IMR-90 (cell line): ENCODE data around the gene CKAP5. TPM values are rescaled to one million over a fixed set of nuclear protein-coding genes. Genes with fewer than 3 reads are reported as not detected.

Experiments used
- ATAC-seq: fragments of 200-7000 bp; cut with Tn5 transposase; 2 replicates; pipeline ENCODE4 v1.9.1; 2020; ENCODE audit warnings: low read depth, mild to moderate bottlenecking, moderate library complexity
- BruUV-seq: library from RNA; stranded (reverse); fragments of 400-500 nt; replicated peaks from 2 replicates; lab custom pipeline; 2021; lab: Mats Ljungman, UMichigan
- CTCF ChIA-PET: fragments of 300-600 bp; formaldehyde crosslinking; extraction: SDS; loops from one replicate; lab custom pipeline; 2021; ENCODE audit warnings: antibody characterized with exemption; lab: Yijun Ruan, JAX
- POLR2A ChIA-PET: fragments of 300-600 bp; sonication (Branson Sonifier 250); formaldehyde crosslinking; loops from one replicate; lab custom pipeline; 2022; ENCODE audit warnings: antibody characterized with exemption; ENCODE audit not compliant: unreplicated experiment; lab: Charles Lee
- DNase-seq: peaks from one replicate; pipeline ENCODE4 v3.0.0; 2013
- H2AFZ ChIP-seq: replicated peaks from 2 replicates; pipeline ENCODE3; 2013; ENCODE audit warnings: low read length, mild to moderate bottlenecking; ENCODE audit not compliant: poor library complexity
- H2AK5ac ChIP-seq: 2 replicates; pipeline ENCODE4 v1.6.1; 2013; ENCODE audit warnings: low read depth, low read length, inconsistent platforms
- H2AK9ac ChIP-seq: replicated peaks from 2 replicates; pipeline ENCODE3; 2013; ENCODE audit warnings: mild to moderate bottlenecking, low read depth, low read length, moderate library complexity; ENCODE audit not compliant: poor library complexity
- H2BK120ac ChIP-seq: 2 replicates; pipeline ENCODE4 v1.6.1; 2013; ENCODE audit warnings: low read depth, low read length, inconsistent platforms
- H2BK15ac ChIP-seq: 3 replicates; pipeline ENCODE4 v1.6.1; 2013; ENCODE audit warnings: low read depth, low read length, inconsistent platforms
- H2BK20ac ChIP-seq: 2 replicates; pipeline ENCODE4 v1.6.1; 2013; ENCODE audit warnings: low read depth, mild to moderate bottlenecking, inconsistent platforms, low read length, moderate library complexity
- H2BK5ac ChIP-seq: 2 replicates; pipeline ENCODE4 v1.6.1; 2013; ENCODE audit warnings: mild to moderate bottlenecking, low read depth, low read length, inconsistent platforms; ENCODE audit not compliant: poor library complexity, severe bottlenecking
- H3K14ac ChIP-seq: replicated peaks from 2 replicates; pipeline ENCODE4 v1.6.1; 2013; ENCODE audit warnings: low read depth, low read length, inconsistent platforms
- H3K18ac ChIP-seq: 2 replicates; pipeline ENCODE4 v1.6.1; 2013; ENCODE audit warnings: low read depth, low read length, control low read depth
- H3K23ac ChIP-seq: 2 replicates; pipeline ENCODE4 v1.6.1; 2013; ENCODE audit warnings: low read depth, low read length, inconsistent platforms
- H3K27ac ChIP-seq: 2 replicates; pipeline ENCODE4 v1.5.1; 2013; ENCODE audit warnings: mild to moderate bottlenecking, control low read depth, low read length; ENCODE audit not compliant: insufficient read depth
- H3K27me3 ChIP-seq: 2 replicates; pipeline ENCODE4 v1.6.1; 2013; ENCODE audit warnings: low read length; ENCODE audit not compliant: control insufficient read depth, insufficient read depth
- H3K36me3 ChIP-seq: 2 replicates; pipeline ENCODE4 v1.6.1; 2013; ENCODE audit warnings: low read length, mixed read lengths; ENCODE audit not compliant: control insufficient read depth, insufficient read depth
- H3K4ac ChIP-seq: 2 replicates; pipeline ENCODE4 v1.6.1; 2013; ENCODE audit warnings: low read depth, low read length, inconsistent platforms
- H3K4me1 ChIP-seq: 2 replicates; pipeline ENCODE4 v1.6.1; 2013; ENCODE audit warnings: low read length, mixed read lengths; ENCODE audit not compliant: control insufficient read depth, insufficient read depth
- H3K4me2 ChIP-seq: 2 replicates; pipeline ENCODE4 v1.6.1; 2013; ENCODE audit warnings: low read depth, mild to moderate bottlenecking, control low read depth, low read length, moderate library complexity
- H3K4me3 ChIP-seq: 2 replicates; pipeline ENCODE4 v1.5.1; 2013; ENCODE audit warnings: low read depth, mild to moderate bottlenecking, control low read depth, low read length, moderate library complexity; ENCODE audit not compliant: insufficient read depth
- H3K56ac ChIP-seq: 2 replicates; pipeline ENCODE4 v1.6.1; 2013; ENCODE audit warnings: low read length, inconsistent platforms; ENCODE audit not compliant: insufficient read depth; ENCODE audit errors: extremely low read depth
- H3K79me1 ChIP-seq, 2 experiments: 2 replicates each; pipeline ENCODE4 v1.6.1; 2013; ENCODE audit warnings: low read length in 2 of 2, inconsistent platforms in 1 of 2, low read depth in 1 of 2
- H3K9ac ChIP-seq: 2 replicates; pipeline ENCODE4 v1.6.1; 2013; ENCODE audit warnings: low read depth, low read length, control low read depth
- H3K9me1 ChIP-seq: 2 replicates; pipeline ENCODE4 v1.6.1; 2013; ENCODE audit warnings: low read length, inconsistent platforms; ENCODE audit not compliant: insufficient read depth
- H3K9me3 ChIP-seq: 2 replicates; pipeline ENCODE4 v1.6.1; 2013; ENCODE audit warnings: low read length; ENCODE audit not compliant: control insufficient read depth, insufficient read depth
- H4K20me1 ChIP-seq: 2 replicates; pipeline ENCODE4 v1.6.1; 2013; ENCODE audit warnings: low read length, inconsistent platforms; ENCODE audit not compliant: insufficient read depth
- H4K5ac ChIP-seq: 2 replicates; pipeline ENCODE4 v1.6.1; 2013; ENCODE audit warnings: mild to moderate bottlenecking, low read depth, low read length, control low read depth
- H4K8ac ChIP-seq, 2 experiments: 2 replicates each; pipeline ENCODE4 v1.6.1; 2013; ENCODE audit warnings: low read depth in 2 of 2, low read length in 2 of 2, control low read depth in 1 of 2, inconsistent platforms in 1 of 2
- H4K91ac ChIP-seq: 2 replicates; pipeline ENCODE4 v1.6.1; 2013; ENCODE audit warnings: low read depth, low read length, inconsistent platforms; ENCODE audit not compliant: insufficient read depth
- BHLHE40 ChIP-seq: fragments of 150-350 bp; IDR thresholded peaks from 2 replicates; pipeline ENCODE4 v1.6.1; 2016; ENCODE audit warnings: mild to moderate bottlenecking, low read depth, low read length
- CEBPB ChIP-seq: IDR thresholded peaks from 2 replicates; pipeline ENCODE4 v1.6.1; 2012; ENCODE audit warnings: low read depth, low read length, improper control_type of control experiment
- CHD1 ChIP-seq: IDR thresholded peaks from 2 replicates; pipeline ENCODE4 v1.6.1; 2012; ENCODE audit warnings: low read depth, low read length, improper control_type of control experiment
- FOS ChIP-seq: fragments of 150-350 bp; IDR thresholded peaks from 2 replicates; pipeline ENCODE4 v1.6.1; 2016; ENCODE audit warnings: low read depth, low read length
- MXI1 ChIP-seq: IDR thresholded peaks from 2 replicates; pipeline ENCODE4 v1.6.1; 2012; ENCODE audit warnings: low read depth, mild to moderate bottlenecking, low read length, moderate library complexity, borderline replicate concordance
- NFE2L2 ChIP-seq: fragments of 150-350 bp; IDR thresholded peaks from 2 replicates; pipeline ENCODE4 v1.6.1; 2016; ENCODE audit warnings: low read depth, mild to moderate bottlenecking, low read length
- RAD21 ChIP-seq: IDR thresholded peaks from 2 replicates; pipeline ENCODE4 v1.6.1; 2012; ENCODE audit warnings: low read length, improper control_type of control experiment
- RCOR1 ChIP-seq: IDR thresholded peaks from 2 replicates; pipeline ENCODE4 v1.6.1; 2012; ENCODE audit warnings: mild to moderate bottlenecking, low read length, improper control_type of control experiment; ENCODE audit not compliant: insufficient replicate concordance
- RFX5 ChIP-seq: IDR thresholded peaks from 2 replicates; pipeline ENCODE4 v1.8.0; 2012; ENCODE audit warnings: low read depth, mild to moderate bottlenecking, low read length, moderate library complexity
- SMC3 ChIP-seq: fragments of 150-350 bp; IDR thresholded peaks from 2 replicates; pipeline ENCODE4 v1.6.1; 2016; ENCODE audit warnings: low read depth, mild to moderate bottlenecking, antibody characterized with exemption, low read length, moderate library complexity
- WGBS, 2 experiments: methylation state at CpG; one replicate each; pipeline versions ENCODE4 v1.1.5 to v1.1.7; 2013; ENCODE audit warnings: missing lambda C conversion rate in 2 of 2; ENCODE audit not compliant: insufficient read length in 1 of 2; ENCODE audit errors: extremely low coverage in 2 of 2; 5-methylcytosine and 5-hydroxymethylcytosine counted together
- dilution Hi-C: fragments of 300-500 bp; cut with HindIII; formaldehyde crosslinking; loops from one replicate; pipeline ENCODE4 v1.14.3; 2018; ENCODE audit warnings: low sequenced_read_pairs; ENCODE audit not compliant: unreplicated experiment
- in situ Hi-C: fragments of 300-500 bp; cut with MboI; formaldehyde crosslinking; loops from 3 replicates; pipeline ENCODE4 v1.14.3; 2019; ENCODE audit warnings: low sequenced_read_pairs, inconsistent platforms, mixed read lengths
- intact Hi-C: fragments of 100-400 bp; cut with micrococcal nuclease; formaldehyde crosslinking; loops from 2 replicates; pipeline ENCODE4 v1.10.0; 2022
- polyA plus RNA-seq, 3 experiments: library from polyadenylated mRNA; depleted of rRNA; stranded (reverse); fragments of >200 nt; gene quantifications; 2 replicates each; pipeline ENCODE4 v1.2.3, GENCODE V29; 2012; ENCODE audit warnings: low replicate concordance in 1 of 3
- total RNA-seq: library from RNA; depleted of rRNA; stranded (reverse); fragments of >200 nt; gene quantifications from 2 replicates; pipeline ENCODE4 v1.2.3, GENCODE V29; 2012
- TF ChIP-seq, protein P1 (sequence below): fragments of 150-350 bp; IDR thresholded peaks from 2 replicates; pipeline ENCODE4 v1.6.1; 2016; ENCODE audit warnings: low read depth, mild to moderate bottlenecking, low read length, moderate library complexity, borderline replicate concordance
- TF ChIP-seq, protein P2 (sequence below): fragments of 150-350 bp; IDR thresholded peaks from 2 replicates; pipeline ENCODE4 v1.6.1; 2017; ENCODE audit warnings: mild to moderate bottlenecking, antibody characterized with exemption, low read length, low read depth
- TF ChIP-seq, protein P3 (sequence below): conservative IDR thresholded peaks from 2 replicates; pipeline ENCODE4 v1.5.1; 2012; ENCODE audit warnings: mild to moderate bottlenecking, low read depth, low read length, improper control_type of control experiment

Gene CKAP5
- total and polyA plus RNA-seq, 2 of the 4 experiments (the other 2 are of a cell fraction): 59.5 to 79.2 TPM

DNA sequence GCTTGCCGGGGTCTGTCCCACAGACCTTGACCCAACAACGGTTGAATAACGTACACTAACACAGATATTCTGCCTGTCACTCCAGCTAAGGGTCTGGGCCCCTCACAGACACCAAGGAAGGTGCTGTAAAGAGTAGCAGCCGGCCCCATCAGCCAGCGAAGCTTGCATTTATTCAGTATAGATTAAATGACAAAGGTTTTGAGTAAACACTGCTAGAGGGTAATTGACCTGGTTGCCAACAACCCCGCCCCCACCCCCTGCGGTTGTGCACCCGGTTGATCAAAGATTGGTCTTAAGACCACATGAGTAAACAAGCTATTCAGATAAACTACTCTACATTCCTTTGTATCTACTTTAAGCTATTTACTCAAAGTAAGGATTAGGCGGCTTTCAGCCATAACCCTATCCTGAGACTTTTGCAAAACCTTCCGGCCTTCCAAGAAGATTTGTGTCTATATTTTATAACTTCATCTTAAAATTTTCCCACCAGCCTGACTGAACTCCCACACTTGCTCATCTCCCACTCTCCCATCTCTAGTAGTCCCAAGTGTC lies 4.8 kb upstream of the CKAP5 start:
- DNase-seq (no peak), ATAC-seq (no peak)
- no peaks in the 10 kb centered on the region for H3K36me3 ChIP-seq
- H3K9me1 ChIP-seq: no peaks in the 10 kb centered on the region; the same call in 1 of the 2 replicates
- no peak overlapping the region for H4K8ac ChIP-seq
- no peak overlapping the region for H3K4ac ChIP-seq
- peaks cover 0 to 4% of the 10 kb centered on the region in 2 experiments; a peak in 1 of 4 replicates for H3K79me1 ChIP-seq
- dilution Hi-C loops (no loop called here), in situ Hi-C loops (no loop called here), intact Hi-C loops (no loop called here)
- TF ChIP-seq, protein P1, sequence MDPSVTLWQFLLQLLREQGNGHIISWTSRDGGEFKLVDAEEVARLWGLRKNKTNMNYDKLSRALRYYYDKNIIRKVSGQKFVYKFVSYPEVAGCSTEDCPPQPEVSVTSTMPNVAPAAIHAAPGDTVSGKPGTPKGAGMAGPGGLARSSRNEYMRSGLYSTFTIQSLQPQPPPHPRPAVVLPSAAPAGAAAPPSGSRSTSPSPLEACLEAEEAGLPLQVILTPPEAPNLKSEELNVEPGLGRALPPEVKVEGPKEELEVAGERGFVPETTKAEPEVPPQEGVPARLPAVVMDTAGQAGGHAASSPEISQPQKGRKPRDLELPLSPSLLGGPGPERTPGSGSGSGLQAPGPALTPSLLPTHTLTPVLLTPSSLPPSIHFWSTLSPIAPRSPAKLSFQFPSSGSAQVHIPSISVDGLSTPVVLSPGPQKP: no peak
- TF ChIP-seq FOS (no peak), CHD1 (no peak), RCOR1 (no peak), MXI1 (no peak), RAD21 (no peak), BHLHE40 (no peak), CEBPB (no peak), RFX5 (no peak), NFE2L2 (no peak), SMC3 (no peak)
- TF ChIP-seq, protein P2, sequence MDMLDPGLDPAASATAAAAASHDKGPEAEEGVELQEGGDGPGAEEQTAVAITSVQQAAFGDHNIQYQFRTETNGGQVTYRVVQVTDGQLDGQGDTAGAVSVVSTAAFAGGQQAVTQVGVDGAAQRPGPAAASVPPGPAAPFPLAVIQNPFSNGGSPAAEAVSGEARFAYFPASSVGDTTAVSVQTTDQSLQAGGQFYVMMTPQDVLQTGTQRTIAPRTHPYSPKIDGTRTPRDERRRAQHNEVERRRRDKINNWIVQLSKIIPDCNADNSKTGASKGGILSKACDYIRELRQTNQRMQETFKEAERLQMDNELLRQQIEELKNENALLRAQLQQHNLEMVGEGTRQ: no peak
- TF ChIP-seq, protein P3, sequence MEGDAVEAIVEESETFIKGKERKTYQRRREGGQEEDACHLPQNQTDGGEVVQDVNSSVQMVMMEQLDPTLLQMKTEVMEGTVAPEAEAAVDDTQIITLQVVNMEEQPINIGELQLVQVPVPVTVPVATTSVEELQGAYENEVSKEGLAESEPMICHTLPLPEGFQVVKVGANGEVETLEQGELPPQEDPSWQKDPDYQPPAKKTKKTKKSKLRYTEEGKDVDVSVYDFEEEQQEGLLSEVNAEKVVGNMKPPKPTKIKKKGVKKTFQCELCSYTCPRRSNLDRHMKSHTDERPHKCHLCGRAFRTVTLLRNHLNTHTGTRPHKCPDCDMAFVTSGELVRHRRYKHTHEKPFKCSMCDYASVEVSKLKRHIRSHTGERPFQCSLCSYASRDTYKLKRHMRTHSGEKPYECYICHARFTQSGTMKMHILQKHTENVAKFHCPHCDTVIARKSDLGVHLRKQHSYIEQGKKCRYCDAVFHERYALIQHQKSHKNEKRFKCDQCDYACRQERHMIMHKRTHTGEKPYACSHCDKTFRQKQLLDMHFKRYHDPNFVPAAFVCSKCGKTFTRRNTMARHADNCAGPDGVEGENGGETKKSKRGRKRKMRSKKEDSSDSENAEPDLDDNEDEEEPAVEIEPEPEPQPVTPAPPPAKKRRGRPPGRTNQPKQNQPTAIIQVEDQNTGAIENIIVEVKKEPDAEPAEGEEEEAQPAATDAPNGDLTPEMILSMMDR: no peak
- H2AK9ac ChIP-seq: no peak overlapping the region
- no peak overlapping the region for H3K27ac ChIP-seq
- H4K20me1 ChIP-seq: no peaks in the 10 kb centered on the region
- H2BK15ac ChIP-seq: no peak overlapping the region
- no peaks in the 10 kb centered on the region for H3K4me1 ChIP-seq
- no peak overlapping the region for H2AK5ac ChIP-seq
- ChIA-PET POLR2A (no interaction called here), CTCF (no interaction called here)
- no peaks in the 10 kb centered on the region for H3K9me3 ChIP-seq
- no peak overlapping the region for H3K4me3 ChIP-seq
- no CpG with 5 or more reads among the region's 10 CpGs for WGBS, 2 experiments
- H3K27me3 ChIP-seq: no peaks in the 10 kb centered on the region
- H2AFZ ChIP-seq: no peak overlapping the region
- no peak overlapping the region for H2BK5ac ChIP-seq
- H3K18ac ChIP-seq: no peak overlapping the region
- H4K5ac ChIP-seq: no peak overlapping the region
- no peak overlapping the region for H3K4me2 ChIP-seq
- no peak overlapping the region for H4K91ac ChIP-seq
- no peak overlapping the region for H3K9ac ChIP-seq
- no peak overlapping the region for H3K14ac ChIP-seq
- BruUV-seq: no TSS peak
- no peak overlapping the region for H3K23ac ChIP-seq
- no peak overlapping the region for H2BK20ac ChIP-seq
- no peak overlapping the region for H2BK120ac ChIP-seq
- H3K56ac ChIP-seq: no peak overlapping the region
